ENCODE data around the gene KIAA1958.

DNA sequence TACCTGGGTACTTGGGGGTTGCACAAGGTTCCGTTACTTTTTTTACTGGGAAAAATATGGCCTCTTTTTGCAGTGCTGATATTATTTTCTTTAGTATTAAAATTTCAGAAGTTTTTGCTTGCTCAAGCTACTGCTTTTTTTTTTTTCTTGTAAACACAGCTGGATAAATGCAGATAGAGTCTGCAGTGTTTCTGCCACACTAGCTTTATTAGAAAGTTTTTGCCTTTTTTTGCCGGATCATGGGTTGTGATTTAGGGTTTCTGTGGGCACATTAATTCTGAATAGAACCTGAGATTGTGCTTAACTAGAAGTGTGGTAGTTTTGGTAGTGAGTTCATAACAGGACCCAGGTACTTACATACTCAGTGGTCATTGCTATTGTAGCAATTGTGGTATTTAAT, 19.9 kb downstream of the KIAA1958 start:
- TF ChIP-seq POLR2AphosphoS5 (IDR thresholded peaks at IDR 0.05) = no peak
- TF ChIP-seq, protein P1, sequence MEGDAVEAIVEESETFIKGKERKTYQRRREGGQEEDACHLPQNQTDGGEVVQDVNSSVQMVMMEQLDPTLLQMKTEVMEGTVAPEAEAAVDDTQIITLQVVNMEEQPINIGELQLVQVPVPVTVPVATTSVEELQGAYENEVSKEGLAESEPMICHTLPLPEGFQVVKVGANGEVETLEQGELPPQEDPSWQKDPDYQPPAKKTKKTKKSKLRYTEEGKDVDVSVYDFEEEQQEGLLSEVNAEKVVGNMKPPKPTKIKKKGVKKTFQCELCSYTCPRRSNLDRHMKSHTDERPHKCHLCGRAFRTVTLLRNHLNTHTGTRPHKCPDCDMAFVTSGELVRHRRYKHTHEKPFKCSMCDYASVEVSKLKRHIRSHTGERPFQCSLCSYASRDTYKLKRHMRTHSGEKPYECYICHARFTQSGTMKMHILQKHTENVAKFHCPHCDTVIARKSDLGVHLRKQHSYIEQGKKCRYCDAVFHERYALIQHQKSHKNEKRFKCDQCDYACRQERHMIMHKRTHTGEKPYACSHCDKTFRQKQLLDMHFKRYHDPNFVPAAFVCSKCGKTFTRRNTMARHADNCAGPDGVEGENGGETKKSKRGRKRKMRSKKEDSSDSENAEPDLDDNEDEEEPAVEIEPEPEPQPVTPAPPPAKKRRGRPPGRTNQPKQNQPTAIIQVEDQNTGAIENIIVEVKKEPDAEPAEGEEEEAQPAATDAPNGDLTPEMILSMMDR (IDR thresholded peaks at IDR 0.05) = no peak

Data from breast epithelium (tissue), 3 donors.